ENCODE data around the gene TNRC6B.
"Not testable (repeated sequence)": the region's sequence is repeated elsewhere in the genome, so short reads cannot be mapped to it uniquely, and the experiment has no call there.

Gene TNRC6B

GRCh38 chr22:40212121-40212520, 34.4 kb downstream of the TNRC6B start:
- no peak for DNase-seq

DNA sequence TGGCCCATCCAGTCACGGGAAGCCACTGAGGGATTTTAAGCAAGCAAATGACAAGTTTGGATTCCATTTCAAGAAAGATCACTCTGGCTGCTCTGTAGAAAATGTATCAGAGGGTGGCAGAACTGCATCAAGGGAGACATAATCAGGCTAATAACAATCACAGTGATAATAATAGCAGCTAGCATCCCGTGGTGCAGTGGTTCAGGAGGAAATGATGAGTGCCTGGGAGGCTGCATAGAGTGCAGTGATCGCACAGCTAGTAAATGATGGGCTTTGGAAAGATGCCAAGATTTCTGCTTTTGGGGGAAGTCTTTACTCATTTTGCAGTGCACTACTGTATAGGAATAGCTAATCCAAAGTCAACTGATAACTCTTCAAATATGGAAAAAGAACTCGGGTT, 35.8 kb downstream of the TNRC6B start:
- no peak for DNase-seq

- DNase-seq = no peak
Measured at GRCh38 chr22:40215266-40215665, 37.5 kb downstream of the TNRC6B start.

DNA sequence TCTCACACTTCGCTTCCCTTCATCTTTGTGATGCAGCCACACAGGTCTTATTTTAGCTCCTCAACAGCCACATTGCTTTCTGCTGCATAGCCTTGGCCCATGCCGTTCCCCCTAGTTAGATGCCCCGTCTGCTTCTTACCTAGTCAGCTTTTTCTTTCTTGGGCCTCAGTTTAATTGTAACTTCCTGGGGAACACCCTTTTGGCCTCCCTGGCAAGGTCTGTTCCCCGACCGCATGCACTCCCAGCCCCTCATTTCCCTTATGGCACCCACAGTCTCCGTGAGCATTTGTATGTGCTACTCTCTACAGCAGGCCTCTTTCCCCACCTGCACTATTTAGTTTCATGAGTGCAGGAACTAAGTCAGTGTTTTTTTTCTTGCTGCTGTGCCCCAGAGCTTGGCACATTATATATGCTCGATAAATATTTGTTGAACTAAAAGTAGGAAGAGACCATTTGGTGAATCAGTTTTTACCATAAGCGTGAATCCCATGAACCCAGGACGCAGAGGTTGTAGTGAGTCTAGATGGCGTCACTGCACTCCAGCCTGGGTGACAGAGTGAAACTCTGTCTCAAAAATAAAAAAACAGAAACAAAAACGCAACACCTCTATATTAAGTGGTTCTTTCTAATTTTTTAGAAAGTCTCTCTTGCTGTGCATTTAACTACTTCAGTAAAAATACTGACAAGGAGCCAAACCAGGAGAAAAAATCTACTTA, 38.5 kb downstream of the TNRC6B start:
- DNase-seq = no peak

- DNase-seq = no peak
Measured at GRCh38 chr22:40218152-40218551, 40.4 kb downstream of the TNRC6B start.

- DNase-seq = no peak
Measured at GRCh38 chr22:40218723-40219294, 41.1 kb downstream of the TNRC6B start.

DNA sequence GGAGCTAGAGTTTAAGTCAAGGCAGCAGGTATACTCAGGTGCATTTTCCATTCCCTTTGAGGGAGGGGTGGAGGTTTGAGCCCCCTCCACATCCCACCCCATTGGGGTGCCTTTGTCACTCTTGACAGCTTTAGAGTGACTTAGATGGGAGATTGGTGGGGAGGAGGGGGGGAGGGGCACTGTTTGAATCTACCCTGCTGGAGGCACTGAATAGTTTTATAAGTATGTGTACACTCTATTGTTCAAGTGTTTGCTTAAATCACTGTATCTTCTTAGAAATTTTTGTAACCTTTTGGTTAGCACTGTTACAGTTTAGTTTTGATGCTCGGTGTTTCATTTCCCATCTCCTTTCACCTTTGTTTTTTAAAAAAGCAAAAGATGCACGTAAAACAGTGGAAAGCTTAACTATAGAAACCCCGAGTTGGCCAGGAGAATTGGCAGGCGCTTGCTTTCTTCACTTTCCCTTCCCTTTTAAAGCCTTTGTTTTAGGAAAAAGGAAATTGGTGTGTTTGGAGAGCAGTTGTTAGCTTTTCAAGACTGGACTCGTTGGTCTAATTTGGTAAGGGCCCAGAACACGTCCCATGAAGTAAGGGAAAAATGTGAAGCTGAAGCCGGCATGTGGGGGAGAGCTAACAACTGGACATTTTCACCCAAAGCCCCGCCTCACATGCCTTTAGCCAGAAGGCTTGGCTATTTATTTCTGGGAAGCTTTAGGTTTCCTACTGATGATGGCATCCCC, 42.8 kb downstream of the TNRC6B start:
- no peak for DNase-seq

DNA sequence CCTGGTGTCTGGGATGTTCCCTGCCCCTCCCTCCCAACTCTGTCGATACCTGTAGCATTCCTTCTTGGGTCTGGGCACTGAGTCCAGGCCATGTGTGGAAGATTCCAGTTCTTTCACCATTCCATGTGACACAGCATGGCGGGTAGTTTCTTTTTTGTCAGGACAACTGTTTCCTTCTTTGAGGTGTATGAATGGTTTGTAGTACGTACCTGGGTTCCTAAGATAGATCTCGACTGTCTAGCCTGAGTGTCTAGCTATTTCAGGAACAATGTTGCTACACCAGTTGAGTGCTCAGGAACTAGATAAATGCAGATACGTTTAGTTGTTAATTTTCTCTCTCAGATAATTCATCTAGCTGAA, 43.3 kb downstream of the TNRC6B start:
- no peak for DNase-seq

- not testable (repeated sequence) for DNase-seq
Measured at GRCh38 chr22:40222979-40223378, 45.3 kb downstream of the TNRC6B start.

- DNase-seq = no peak
Measured at GRCh38 chr22:40224702-40225101, 47.0 kb downstream of the TNRC6B start.

DNA sequence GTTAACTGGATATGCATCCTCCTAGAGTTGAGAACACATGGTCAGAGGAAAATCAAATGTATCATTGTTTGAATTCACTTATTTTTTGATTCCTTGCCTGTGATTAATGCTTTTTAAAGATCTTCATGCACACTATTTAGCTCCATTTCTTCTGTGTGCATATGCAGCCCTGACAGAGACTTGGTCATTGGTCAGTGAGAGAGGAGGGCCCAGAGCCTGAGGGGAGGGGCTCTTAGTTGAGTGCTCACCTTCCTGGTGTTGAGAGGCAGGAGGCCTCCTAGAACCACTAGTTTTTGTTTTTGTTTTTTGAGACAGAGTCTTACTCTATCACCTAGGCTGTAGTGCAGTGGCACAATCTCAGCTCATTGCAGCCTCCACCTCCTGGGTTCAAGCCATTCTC, 48.9 kb downstream of the TNRC6B start:
- no peak for DNase-seq

DNA sequence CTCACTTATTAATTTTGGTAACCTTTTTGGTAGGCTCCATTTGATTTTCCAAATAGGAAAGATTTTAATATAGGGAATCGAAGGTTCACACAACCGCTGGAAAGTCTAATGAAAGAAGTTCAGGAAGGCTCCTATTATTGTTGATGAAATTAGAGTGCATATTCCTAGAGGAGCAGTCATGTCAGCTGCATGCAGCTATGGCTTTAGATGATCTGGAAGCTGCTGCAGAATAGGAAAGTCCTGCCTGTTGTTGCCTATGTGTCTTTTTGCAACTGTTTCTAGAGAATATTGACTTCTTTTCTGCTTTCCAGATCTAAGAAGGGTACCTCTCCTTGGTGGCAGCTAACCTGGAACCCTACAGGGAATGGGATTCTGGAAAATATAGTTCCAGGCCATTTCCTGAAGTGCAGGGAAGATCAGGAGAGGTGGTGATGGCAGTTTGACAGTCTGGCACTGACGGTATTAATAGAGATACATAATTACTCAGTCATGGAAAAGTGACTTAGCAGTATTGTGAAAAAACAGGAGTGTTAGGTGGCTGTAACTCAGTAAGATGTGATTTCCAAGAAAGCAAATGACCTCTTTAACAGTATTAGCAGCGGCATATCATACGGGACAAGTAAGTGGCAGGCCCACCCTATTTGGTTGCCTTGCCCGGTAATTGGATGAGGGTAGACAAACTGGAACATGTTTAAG, 54.0 kb downstream of the TNRC6B start:
- no peak for DNase-seq

- no peak for DNase-seq
Measured at GRCh38 chr22:40232624-40233023, 54.9 kb downstream of the TNRC6B start.

DNA sequence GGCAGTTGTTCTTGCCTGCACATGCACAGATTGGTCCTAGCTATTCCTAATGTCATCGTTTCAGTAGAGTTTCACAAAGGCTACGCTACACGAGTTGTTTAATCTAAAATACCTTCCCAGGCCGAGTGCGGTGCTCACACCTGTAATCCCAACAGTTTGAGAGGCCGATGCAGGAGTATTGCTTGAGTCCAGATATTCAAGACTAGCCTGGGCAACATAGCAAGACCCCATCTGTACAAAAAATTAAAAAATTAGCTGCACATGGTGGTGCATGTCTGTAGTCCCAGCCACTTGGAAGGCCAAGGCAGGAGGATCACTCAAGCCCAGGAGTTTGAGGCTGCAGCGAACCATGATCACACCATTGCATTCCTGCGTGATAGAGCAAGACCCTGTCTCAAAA, 56.2 kb downstream of the TNRC6B start:
- no peak for DNase-seq

DNA sequence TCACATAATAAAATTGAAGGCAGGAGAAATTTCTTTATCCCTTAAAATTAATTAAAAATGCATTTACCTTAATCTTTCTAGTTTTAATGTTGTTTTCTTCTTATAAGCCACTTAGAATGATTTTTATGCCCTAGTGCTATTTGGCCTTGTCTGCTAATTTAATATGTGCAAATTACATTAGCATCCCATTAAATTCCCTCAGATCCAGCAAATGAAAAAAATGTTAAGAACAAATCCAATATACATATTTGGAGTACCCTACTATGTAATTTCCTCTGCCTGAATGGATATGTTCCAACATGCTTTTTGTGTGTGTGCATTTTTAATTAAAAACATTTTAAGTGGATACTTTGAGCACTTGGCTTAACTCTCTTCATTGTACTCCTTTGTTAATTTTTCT, 56.9 kb downstream of the TNRC6B start:
- no peak for DNase-seq

GRCh38 chr22:40235308-40235707, 57.6 kb downstream of the TNRC6B start:
- no peak for DNase-seq

- DNase-seq = no peak
Measured at GRCh38 chr22:40236131-40236665, 58.5 kb downstream of the TNRC6B start.

GRCh38 chr22:40237241-40237640, 59.5 kb downstream of the TNRC6B start:
- DNase-seq = no peak

DNA sequence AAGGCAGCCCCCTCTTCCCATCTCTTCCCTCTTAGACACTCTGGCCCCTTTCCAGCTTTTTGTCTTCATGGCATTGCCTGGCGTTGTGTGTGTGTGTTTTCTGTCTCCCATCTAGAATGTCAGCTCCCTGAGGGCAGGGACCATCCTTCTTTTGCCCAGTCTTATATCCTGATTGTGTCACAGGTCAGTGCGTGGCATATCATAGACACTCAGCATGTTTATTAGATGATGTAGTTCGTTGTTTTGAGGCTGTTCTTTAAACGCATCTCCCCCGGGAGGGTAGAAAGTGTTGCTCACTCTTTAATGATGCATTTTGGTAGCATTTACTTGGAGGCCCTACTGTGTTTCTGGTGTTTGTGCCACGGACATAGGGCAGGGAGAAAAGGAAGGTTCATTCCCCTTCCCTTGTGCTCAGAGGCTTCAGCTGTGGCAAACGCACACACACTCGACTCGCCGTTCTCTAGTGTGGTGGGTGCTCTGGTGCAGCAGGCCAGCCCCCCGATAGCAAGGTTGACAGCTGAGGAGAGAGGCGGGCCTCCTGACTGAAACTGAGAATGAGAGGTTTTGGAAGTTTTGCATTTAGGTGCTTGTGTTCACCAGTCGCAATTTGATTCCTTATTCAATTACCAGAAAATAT, 60.2 kb downstream of the TNRC6B start:
- no peak for DNase-seq

DNA sequence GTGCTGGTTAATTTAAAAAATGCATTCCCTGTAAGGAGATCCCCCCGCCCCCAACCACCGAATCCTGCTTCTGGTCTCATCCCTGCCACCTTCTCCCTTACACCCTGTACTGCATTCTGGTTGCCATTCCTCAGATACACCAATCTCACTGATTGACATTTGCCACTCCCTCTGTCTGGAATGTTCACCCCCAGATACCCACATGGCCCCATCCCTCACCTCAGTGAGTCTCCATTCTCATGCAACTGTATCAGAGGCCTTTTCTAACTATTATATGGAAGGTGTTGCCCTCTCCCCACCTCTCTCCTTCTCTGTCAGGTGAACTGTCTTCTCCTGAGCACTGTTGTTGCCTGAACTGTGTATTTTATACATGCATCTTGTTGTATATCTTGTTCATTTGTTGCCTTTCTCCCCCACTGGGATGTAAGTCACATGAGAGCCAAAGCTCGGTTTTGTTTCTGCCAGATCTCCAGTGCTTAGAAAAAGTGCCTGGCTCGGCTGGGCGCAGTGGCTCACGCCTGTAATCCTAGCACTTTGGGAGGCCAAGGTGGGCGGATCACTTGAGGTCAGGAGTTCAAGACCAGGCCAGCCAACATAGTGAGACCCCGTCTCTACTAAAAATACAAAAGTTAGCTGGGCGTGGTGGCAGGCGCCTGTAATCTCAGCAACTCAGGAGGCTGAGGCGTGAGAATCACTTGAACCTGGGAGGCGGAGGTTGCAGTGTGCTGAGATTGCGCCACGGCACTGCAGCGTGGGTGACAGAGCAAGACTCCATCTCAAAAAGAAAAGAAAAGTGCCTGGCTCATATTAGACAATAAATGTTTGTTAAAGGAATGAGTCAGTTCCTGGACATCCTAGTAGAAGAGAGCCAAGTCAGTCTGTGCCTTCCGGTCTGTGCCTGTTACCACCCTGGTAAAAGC, 61.0 kb downstream of the TNRC6B start:
- no peak for DNase-seq

DNA sequence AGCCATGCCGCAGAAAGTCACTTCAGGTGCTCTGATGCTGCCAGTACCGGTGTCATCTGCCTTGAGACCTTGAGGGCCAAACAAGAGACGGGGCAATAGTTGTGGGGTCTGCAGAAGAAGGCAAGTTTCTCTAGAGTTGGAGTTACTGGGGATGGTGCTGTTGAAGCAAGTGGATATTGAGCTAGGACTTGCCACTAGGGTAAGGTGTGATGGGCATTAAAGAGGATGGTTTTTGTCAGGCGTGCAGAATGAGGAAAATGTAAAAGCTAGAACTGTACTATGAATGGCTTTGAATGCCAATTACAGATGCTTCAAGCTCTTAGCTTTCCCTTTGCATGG, 61.6 kb downstream of the TNRC6B start:
- DNase-seq = no peak

DNA sequence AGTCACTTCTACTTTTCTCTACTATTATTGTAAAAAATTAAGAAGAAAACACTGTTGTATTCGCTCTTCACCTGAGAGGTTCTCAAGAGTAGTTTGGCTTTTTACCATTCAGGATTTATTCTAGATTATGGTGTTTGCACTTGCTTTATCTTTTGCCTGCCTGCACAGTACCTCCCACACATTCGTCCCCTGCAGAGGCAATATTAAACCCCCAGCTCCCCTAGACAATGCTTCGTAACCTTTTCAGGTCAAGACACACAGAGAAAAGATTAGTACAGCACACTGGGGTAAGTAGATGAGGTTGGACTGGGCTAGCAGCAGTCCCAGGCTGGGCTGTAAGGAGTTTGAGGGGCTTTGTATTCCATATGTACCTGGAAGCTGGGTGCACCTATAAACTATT, 62.4 kb downstream of the TNRC6B start:
- no peak for DNase-seq
